Measurements from ENCODE around the gene DLG2.

The DLG2 gene

DNA sequence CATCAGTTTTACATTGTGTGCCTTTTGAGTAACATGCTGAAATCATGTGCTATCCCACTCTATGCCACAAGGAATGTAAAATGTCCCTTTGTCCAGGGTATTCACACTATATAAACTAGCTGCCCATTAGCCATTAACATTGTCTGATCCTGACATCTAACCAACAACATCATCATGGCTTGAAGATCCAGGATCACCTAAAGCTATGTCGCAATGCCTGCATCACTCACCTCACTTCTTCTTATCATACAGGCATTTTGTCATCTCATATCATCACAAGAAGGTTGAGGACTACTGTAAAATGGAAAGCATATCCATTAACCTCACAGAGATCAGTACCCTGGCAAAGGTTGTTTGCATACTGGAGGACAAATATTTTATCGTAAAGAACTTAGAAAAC, 742.3 kb downstream of the DLG2 start:
- no peak overlapping the region for H3K9ac ChIP-seq (ENCODE audit: low read length)
- H3K9me3 ChIP-seq (ENCODE audit: control insufficient read depth, insufficient read depth, low read depth, low read length): no peaks in the 10 kb centered on the region
- H3K36me3 ChIP-seq (ENCODE audit: control insufficient read depth, insufficient read depth, low read length): no peaks in the 10 kb centered on the region
- H3K4me1 ChIP-seq (ENCODE audit: control insufficient read depth, insufficient read depth, low read length): peaks cover 4% of the 10 kb centered on the region; the same call in 1 of the 2 replicates
- no peaks in the 10 kb centered on the region for H3K27me3 ChIP-seq (ENCODE audit: control insufficient read depth, insufficient read depth, low read length)
- no peak overlapping the region for H3K27ac ChIP-seq (ENCODE audit: low read depth, low read length)
- no peak overlapping the region for H3K4me3 ChIP-seq (ENCODE audit: low read depth, low read length)

DNA sequence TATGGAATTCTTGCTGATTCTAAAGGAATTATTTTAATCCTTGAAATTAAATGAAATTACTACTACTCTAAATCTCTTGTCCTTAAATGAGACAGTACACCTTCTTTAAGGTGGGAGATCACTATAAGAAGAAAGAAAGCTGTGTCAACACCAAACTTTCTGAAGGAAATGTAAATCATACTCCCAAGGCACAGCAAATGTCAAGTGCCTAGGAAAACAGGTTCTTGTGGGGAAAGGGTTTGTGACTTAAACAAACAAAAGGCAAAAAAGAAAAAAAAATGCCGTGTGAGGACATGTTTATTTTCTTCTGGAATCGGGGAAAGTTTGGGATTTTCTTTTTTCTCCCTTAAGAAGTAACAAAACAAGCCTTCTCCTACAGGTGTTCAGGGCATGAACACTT, 745.1 kb downstream of the DLG2 start:
- Histone ChIP-seq H3K4me1 (ENCODE audit: control insufficient read depth, insufficient read depth, low read length) (peaks cover 4% of the 10 kb centered on the region; the same call in 1 of the 2 replicates), H3K9ac (ENCODE audit: low read length) (no peak overlapping the region), H3K27me3 (ENCODE audit: control insufficient read depth, insufficient read depth, low read length) (no peaks in the 10 kb centered on the region), H3K36me3 (ENCODE audit: control insufficient read depth, insufficient read depth, low read length) (no peaks in the 10 kb centered on the region), H3K9me3 (ENCODE audit: control insufficient read depth, insufficient read depth, low read depth, low read length) (no peaks in the 10 kb centered on the region), H3K27ac (ENCODE audit: low read depth, low read length) (no peak overlapping the region), H3K4me3 (ENCODE audit: low read depth, low read length) (no peak overlapping the region)

DNA sequence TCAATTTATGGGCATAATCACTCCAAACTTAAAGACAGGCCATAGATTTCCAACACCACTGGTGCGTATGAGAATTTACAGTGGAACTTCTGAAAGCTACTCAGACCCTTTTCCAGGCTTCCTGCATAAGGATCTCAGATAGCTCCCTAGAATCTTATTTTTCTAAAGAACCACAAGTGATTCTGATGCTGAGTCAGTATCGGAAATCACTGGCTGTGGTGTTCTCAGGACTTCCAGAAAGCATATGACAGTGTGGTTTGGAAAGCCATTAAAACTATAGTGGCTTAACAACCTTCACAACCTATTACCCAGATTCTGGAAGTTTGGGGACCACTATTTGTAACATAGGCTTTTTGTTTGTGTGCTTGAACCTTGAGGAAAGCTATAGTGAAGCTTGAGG, 756.0 kb downstream of the DLG2 start:
- Histone ChIP-seq H3K9ac (ENCODE audit: low read length) (no peak overlapping the region), H3K27ac (ENCODE audit: low read depth, low read length) (no peak overlapping the region), H3K4me3 (ENCODE audit: low read depth, low read length) (no peak overlapping the region), H3K27me3 (ENCODE audit: control insufficient read depth, insufficient read depth, low read length) (no peaks in the 10 kb centered on the region), H3K36me3 (ENCODE audit: control insufficient read depth, insufficient read depth, low read length) (no peaks in the 10 kb centered on the region), H3K4me1 (ENCODE audit: control insufficient read depth, insufficient read depth, low read length) (peaks cover 2% of the 10 kb centered on the region), H3K9me3 (ENCODE audit: control insufficient read depth, insufficient read depth, low read depth, low read length) (no peaks in the 10 kb centered on the region)

DNA sequence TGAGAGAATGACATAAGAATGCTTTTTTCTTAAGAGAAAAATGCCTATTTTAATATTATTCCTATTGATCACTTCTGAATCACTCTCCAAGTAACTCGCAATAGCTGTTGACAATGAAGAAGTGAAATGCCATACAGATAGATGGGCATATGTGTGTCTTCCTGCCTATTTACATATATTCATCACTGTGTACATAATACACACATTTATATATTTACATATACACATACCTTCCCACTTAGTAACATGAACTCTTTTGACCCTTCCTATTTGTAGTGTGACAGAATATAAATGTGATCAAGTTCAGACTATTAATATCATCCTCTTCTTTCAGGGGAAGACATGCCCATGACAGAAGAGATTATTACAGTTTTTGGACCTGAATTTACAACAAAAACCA, 756.7 kb downstream of the DLG2 start:
- Histone ChIP-seq H3K27me3 (ENCODE audit: control insufficient read depth, insufficient read depth, low read length) (no peaks in the 10 kb centered on the region), H3K4me1 (ENCODE audit: control insufficient read depth, insufficient read depth, low read length) (peaks cover 8% of the 10 kb centered on the region), H3K27ac (ENCODE audit: low read depth, low read length) (no peak overlapping the region), H3K9me3 (ENCODE audit: control insufficient read depth, insufficient read depth, low read depth, low read length) (no peaks in the 10 kb centered on the region), H3K9ac (ENCODE audit: low read length) (no peak overlapping the region), H3K4me3 (ENCODE audit: low read depth, low read length) (no peak overlapping the region), H3K36me3 (ENCODE audit: control insufficient read depth, insufficient read depth, low read length) (no peaks in the 10 kb centered on the region)

DNA sequence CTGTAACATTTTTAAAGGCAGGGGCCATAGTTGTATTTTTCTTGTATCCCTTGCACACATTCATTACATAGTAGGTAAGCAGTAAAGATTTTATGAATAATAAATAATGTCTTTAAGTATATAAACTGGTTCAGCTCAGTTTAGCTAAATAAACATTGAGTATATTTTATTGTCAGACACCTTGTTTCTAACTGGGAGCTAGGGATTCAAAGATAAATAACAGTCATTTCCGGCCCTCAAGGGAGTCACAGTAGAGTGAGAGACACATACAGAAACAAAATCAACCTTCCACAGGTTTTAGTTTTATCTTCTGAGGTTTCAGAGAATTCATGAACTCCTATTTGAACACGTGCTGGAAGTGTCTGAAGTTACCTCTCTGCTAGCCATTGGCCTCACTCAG, 760.2 kb downstream of the DLG2 start:
- no peak overlapping the region for H3K9ac ChIP-seq (ENCODE audit: low read length)

DNA sequence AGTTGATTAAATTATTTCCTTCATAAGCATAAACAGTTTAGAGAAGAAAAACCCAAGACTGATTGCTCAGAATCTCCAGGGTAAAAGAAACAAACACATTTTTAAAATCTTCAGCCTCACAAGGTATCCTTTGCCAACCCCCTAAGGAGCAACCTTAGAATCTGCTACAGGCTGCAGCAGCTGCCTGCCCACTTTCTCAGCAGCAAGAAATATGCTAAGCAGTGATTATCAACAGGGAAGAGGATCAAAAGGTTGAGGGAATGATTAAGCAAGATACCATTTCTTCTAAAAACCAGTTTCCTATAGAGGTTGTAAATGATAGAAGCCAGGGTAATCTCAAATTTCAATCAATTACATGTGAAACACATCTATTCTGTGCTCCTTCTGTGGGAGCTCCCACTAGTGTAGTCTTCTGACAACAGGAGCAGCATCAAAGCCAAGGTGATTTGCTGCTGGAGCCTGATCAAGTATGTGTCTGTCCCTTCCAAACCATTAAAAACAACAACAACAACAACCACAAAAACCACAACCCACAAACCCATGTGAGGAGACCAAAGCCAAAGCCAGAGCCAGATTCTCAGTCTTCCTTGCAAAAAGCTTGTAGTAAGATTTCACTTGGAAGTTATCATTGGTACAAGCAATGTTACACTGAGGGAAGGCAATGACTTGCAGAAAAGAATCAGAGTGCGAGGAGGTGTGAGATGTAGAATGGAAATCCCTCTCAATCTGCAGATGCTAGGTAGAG, 761.2 kb downstream of the DLG2 start:
- Histone ChIP-seq H3K27ac (ENCODE audit: low read depth, low read length) (no peak overlapping the region), H3K9ac (ENCODE audit: low read length) (no peak overlapping the region), H3K9me3 (ENCODE audit: control insufficient read depth, insufficient read depth, low read depth, low read length) (no peaks in the 10 kb centered on the region), H3K4me3 (ENCODE audit: low read depth, low read length) (no peak overlapping the region), H3K4me1 (ENCODE audit: control insufficient read depth, insufficient read depth, low read length) (peaks cover 9% of the 10 kb centered on the region), H3K36me3 (ENCODE audit: control insufficient read depth, insufficient read depth, low read length) (no peaks in the 10 kb centered on the region), H3K27me3 (ENCODE audit: control insufficient read depth, insufficient read depth, low read length) (no peaks in the 10 kb centered on the region)

More for the DNA sequence above, 760.2 kb downstream of the DLG2 start:
- Histone ChIP-seq H3K9me3 (ENCODE audit: control insufficient read depth, insufficient read depth, low read depth, low read length) (no peaks in the 10 kb centered on the region), H3K4me1 (ENCODE audit: control insufficient read depth, insufficient read depth, low read length) (peaks cover 8% of the 10 kb centered on the region), H3K27ac (ENCODE audit: low read depth, low read length) (no peak overlapping the region), H3K36me3 (ENCODE audit: control insufficient read depth, insufficient read depth, low read length) (no peaks in the 10 kb centered on the region), H3K27me3 (ENCODE audit: control insufficient read depth, insufficient read depth, low read length) (no peaks in the 10 kb centered on the region), H3K4me3 (ENCODE audit: low read depth, low read length) (no peak overlapping the region)

DNA sequence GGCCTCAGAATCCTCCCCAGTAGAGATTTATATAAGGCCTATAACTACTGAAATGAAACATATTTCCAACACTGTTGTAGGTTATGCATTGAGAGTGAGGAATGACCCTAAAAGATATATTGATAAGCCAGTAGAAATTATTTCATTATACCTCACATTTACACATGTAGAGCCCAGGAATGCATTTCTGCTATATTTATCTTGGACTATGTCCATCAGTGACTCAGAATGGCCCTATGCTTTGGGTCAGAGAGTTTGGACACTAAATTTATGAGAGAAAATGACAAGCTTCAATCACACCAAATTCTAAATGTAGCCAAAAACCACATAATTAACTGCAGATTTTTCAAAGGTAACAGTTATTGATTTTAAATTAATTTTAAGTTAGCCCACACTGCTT, 761.9 kb downstream of the DLG2 start:
- no peak overlapping the region for H3K9ac ChIP-seq (ENCODE audit: low read length)
- H3K36me3 ChIP-seq (ENCODE audit: control insufficient read depth, insufficient read depth, low read length): no peaks in the 10 kb centered on the region
- no peak overlapping the region for H3K4me3 ChIP-seq (ENCODE audit: low read depth, low read length)
- H3K27ac ChIP-seq (ENCODE audit: low read depth, low read length): no peak overlapping the region
- no peaks in the 10 kb centered on the region for H3K9me3 ChIP-seq (ENCODE audit: control insufficient read depth, insufficient read depth, low read depth, low read length)
- H3K27me3 ChIP-seq (ENCODE audit: control insufficient read depth, insufficient read depth, low read length): no peaks in the 10 kb centered on the region
- H3K4me1 ChIP-seq (ENCODE audit: control insufficient read depth, insufficient read depth, low read length): peaks cover 12% of the 10 kb centered on the region

DNA sequence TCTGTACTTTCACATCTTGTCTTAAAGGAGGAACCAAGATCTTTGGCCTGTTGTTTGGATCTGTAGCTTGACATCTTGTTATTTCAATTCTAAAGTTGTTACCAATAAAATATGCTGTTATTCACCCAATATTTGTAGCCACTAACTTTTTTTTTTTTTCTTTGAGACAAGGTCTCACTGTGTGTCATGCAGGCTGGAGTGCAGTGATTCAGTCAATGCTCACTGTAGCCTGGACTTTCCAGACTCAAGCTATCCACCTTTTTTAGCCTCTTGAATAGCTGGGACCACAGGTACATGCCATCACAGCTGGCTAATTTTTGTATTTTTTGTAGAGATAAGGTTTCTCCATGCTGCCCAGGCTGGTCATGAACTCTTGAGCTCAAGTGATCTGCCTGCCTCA, 769.4 kb downstream of the DLG2 start:
- no peaks in the 10 kb centered on the region for H3K36me3 ChIP-seq (ENCODE audit: control insufficient read depth, insufficient read depth, low read length)
- no peak overlapping the region for H3K4me3 ChIP-seq (ENCODE audit: low read depth, low read length)
- no peaks in the 10 kb centered on the region for H3K9me3 ChIP-seq (ENCODE audit: control insufficient read depth, insufficient read depth, low read depth, low read length)
- H3K9ac ChIP-seq (ENCODE audit: low read length): no peak overlapping the region
- H3K27ac ChIP-seq (ENCODE audit: low read depth, low read length): no peak overlapping the region
- no peaks in the 10 kb centered on the region for H3K27me3 ChIP-seq (ENCODE audit: control insufficient read depth, insufficient read depth, low read length)
- peaks cover 3% of the 10 kb centered on the region; the same call in 1 of the 2 replicates for H3K4me1 ChIP-seq (ENCODE audit: control insufficient read depth, insufficient read depth, low read length)

DNA sequence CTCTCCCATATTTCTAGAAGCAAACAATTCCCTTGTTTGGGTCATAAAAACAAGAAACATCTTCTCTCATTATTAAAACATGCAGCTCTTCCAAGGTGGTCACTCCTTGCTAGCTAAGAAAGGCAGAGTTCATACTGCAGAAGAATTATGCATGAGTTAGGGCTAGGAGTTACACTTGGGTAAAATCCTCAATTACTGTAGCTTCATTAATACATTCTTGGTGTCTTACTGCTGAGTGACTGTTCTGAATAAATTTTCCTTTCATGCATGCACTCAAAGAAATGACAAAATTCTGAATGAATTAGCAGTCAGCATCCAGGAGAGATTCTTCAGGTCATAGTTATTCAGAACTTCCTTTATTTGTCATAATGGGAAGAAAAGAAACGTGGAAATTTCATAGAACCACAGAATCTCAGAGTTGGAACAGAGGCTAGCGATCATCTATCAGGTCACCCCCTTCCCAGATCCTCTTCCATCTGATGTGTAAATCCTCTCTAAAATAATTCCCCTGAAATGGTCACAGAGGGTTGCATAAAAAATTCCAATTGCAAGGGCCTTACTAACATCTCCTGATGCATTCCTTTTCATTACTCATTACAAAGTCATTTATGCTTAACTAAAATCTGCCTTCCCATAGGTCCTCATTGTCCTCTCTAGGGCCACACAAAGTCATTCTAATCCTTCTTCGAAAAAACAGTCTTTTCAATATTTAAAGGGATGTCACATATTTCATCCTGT, 771.5 kb downstream of the DLG2 start:
- no peaks in the 10 kb centered on the region for H3K4me1 ChIP-seq (ENCODE audit: control insufficient read depth, insufficient read depth, low read length)
- H3K27me3 ChIP-seq (ENCODE audit: control insufficient read depth, insufficient read depth, low read length): no peaks in the 10 kb centered on the region
- no peaks in the 10 kb centered on the region for H3K9me3 ChIP-seq (ENCODE audit: control insufficient read depth, insufficient read depth, low read depth, low read length)
- H3K36me3 ChIP-seq (ENCODE audit: control insufficient read depth, insufficient read depth, low read length): no peaks in the 10 kb centered on the region
- H3K9ac ChIP-seq (ENCODE audit: low read length): no peak overlapping the region
- no peak overlapping the region for H3K4me3 ChIP-seq (ENCODE audit: low read depth, low read length)
- H3K27ac ChIP-seq (ENCODE audit: low read depth, low read length): no peak overlapping the region; the same call in 1 of the 2 replicates

DNA sequence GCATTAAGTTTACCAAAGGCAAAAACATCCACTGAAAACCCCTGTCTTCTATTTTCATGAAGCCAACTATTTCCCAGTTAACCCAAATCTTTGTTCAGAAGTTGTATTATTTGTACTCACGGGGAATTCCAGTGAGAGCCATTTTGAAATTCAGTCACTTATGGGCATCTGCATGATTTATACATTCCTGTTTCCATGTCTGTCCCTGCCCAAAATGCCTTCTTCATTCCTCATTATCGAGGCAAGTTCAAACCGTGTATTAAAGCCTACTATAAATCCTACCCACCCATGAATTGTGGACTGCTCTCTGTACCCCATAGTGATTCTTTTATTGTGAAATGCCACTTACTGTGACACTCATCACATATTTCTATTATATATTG, 772.7 kb downstream of the DLG2 start:
- no peaks in the 10 kb centered on the region for H3K9me3 ChIP-seq (ENCODE audit: control insufficient read depth, insufficient read depth, low read depth, low read length)
- no peak overlapping the region for H3K9ac ChIP-seq (ENCODE audit: low read length)
- no peaks in the 10 kb centered on the region for H3K36me3 ChIP-seq (ENCODE audit: control insufficient read depth, insufficient read depth, low read length)
- H3K27ac ChIP-seq (ENCODE audit: low read depth, low read length): no peak overlapping the region
- no peaks in the 10 kb centered on the region for H3K4me1 ChIP-seq (ENCODE audit: control insufficient read depth, insufficient read depth, low read length)
- H3K4me3 ChIP-seq (ENCODE audit: low read depth, low read length): no peak overlapping the region
- no peaks in the 10 kb centered on the region for H3K27me3 ChIP-seq (ENCODE audit: control insufficient read depth, insufficient read depth, low read length)

DNA sequence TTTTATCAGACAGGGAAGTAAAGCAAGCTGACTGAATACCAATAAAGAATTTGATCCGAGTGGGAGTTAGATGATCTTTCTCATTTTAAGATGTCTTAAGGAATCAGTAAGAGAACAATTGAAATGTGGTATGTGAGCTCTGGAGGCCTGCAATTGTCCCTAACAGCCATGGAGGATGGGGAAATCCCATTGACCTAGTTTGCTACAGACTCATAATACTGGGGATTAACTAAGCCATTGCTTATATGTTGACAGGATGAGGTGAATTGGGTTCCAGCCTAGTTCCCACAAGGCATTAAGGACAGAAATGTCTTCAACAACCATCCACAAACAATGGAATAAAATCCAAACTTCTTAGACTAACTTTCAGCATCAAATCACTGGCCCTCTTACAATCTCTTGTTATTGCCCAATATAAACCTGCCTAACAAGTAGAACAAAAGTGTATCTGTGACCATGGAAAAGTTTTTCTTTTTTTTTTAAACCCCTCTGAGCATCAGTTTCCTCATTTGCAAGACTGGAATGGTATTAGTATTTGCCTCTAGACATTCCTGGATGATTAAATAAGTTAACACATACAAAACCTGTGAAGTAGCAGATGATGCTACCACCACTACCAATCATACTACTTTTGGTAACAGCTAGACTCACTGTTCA, 773.2 kb downstream of the DLG2 start:
- Histone ChIP-seq H3K27me3 (ENCODE audit: control insufficient read depth, insufficient read depth, low read length) (no peaks in the 10 kb centered on the region), H3K4me1 (ENCODE audit: control insufficient read depth, insufficient read depth, low read length) (no peaks in the 10 kb centered on the region), H3K4me3 (ENCODE audit: low read depth, low read length) (no peak overlapping the region), H3K27ac (ENCODE audit: low read depth, low read length) (no peak overlapping the region), H3K36me3 (ENCODE audit: control insufficient read depth, insufficient read depth, low read length) (no peaks in the 10 kb centered on the region), H3K9ac (ENCODE audit: low read length) (no peak overlapping the region), H3K9me3 (ENCODE audit: control insufficient read depth, insufficient read depth, low read depth, low read length) (no peaks in the 10 kb centered on the region)

Measured in HUES6 (cell line).